22Rv1 (cell line): Measurements from ENCODE around the gene ANKH.

Experiments used
- ZFX ChIP-seq: fragments of 450-650 bp; IDR thresholded peaks from 2 replicates; pipeline ENCODE4 v1.6.1; 2017; ENCODE audit warnings: antibody characterized with exemption, borderline replicate concordance
- TF ChIP-seq, protein P1 (sequence below): fragments of 450-650 bp; IDR thresholded peaks from 2 replicates; pipeline ENCODE4 v1.5.1; 2017; ENCODE audit warnings: mild to moderate bottlenecking

DNA sequence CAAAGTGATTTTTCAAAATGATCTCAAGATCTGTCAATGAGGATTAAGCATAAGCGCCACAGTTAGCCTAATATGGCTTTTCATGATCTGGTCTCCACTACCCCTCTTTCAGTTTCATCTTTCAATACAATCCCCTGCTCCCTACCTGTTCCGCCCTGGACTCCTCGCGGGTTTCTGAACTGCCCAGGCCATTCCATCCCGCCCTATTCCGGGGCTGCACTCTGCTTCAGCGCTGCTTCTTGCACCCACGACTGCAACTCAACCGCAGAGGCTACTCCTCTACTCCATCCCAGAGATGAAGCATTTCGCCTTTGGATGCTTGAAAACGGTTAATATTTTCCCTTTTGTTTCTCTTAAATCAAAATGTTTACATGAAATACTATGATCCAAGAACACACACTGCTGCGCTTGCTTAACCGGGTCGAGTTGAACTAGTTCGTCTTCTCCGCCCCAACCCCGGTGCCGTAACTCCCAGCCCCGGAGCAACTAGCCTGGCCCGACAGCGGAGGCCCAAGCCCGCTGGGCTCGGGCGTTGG lies 207.8 kb downstream of the ANKH start:
- TF ChIP-seq, protein P1, sequence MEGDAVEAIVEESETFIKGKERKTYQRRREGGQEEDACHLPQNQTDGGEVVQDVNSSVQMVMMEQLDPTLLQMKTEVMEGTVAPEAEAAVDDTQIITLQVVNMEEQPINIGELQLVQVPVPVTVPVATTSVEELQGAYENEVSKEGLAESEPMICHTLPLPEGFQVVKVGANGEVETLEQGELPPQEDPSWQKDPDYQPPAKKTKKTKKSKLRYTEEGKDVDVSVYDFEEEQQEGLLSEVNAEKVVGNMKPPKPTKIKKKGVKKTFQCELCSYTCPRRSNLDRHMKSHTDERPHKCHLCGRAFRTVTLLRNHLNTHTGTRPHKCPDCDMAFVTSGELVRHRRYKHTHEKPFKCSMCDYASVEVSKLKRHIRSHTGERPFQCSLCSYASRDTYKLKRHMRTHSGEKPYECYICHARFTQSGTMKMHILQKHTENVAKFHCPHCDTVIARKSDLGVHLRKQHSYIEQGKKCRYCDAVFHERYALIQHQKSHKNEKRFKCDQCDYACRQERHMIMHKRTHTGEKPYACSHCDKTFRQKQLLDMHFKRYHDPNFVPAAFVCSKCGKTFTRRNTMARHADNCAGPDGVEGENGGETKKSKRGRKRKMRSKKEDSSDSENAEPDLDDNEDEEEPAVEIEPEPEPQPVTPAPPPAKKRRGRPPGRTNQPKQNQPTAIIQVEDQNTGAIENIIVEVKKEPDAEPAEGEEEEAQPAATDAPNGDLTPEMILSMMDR = no peak
- TF ChIP-seq ZFX = no peak
